ENCODE results near the gene DLD.

DNA sequence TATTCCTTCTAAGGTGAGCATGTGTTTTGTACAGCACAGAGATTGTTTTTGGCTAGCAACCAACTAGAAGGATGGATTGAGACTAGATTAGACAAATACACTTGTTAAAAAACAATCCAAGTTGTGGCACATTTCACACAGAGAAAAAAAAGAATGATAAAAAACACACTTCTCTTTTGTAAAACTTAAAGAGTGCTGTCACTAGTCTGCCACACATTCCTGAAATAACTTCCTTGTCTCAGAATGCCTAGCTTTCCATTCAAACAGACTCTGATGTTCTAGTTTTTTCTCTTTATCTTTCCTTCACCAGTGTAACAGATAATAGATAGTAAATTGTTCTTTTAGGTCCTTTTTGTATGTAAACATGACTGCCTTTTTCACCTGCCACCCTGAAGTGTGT lies 11.4 kb downstream of the DLD start:
- TF ChIP-seq TCF4 (CRISPR knock-in tag; IDR thresholded peaks at IDR 0.05; ENCODE audit: borderline replicate concordance) (no peak), SNAI2 (CRISPR knock-in tag; IDR thresholded peaks at IDR 0.05) (no peak)
